Measurements from ENCODE around the gene MRPL24. TPM values are rescaled to one million over a fixed set of nuclear protein-coding genes. Genes with fewer than 3 reads are reported as not detected.

MRPL24 gene
- total and polyA plus RNA-seq, 2 of the 4 experiments (the other 2 are of a cell fraction): 68.8 to 99.5 TPM

GRCh38 chr1:156709757-156710489, 31.0 kb downstream of the MRPL24 start:
- ATAC-seq (ENCODE audit: low read depth) (peak; percentile 68), DNase-seq (peak; percentile 62)
- Histone ChIP-seq H3K27ac (ENCODE audit: insufficient read depth, low read length) (0 out of 2 replicates have a peak overlapping the region, but pooled peaks have one; percentile 8), H4K5ac (ENCODE audit: low read depth, low read length) (no peak overlapping the region), H2BK120ac (ENCODE audit: low read depth, low read length) (peak overlapping the region; percentile 55), H3K56ac (ENCODE audit: extremely low read depth, insufficient read depth, low read length) (no peak overlapping the region), H3K9me3 (ENCODE audit: control insufficient read depth, insufficient read depth, low read length) (no peaks in the 10 kb centered on the region), H3K79me1 (ENCODE audit: low read depth in 1 of 2, low read length in 2 of 2) (0 out of 4 replicates have a peak, but pooled peaks cover 0 to 3% of the 10 kb centered on the region in 2 experiments), H2AFZ (replicated peaks; ENCODE audit: low read length, poor library complexity) (peak overlapping the region; percentile 60), H3K36me3 (ENCODE audit: control insufficient read depth, insufficient read depth, low read length) (no peaks in the 10 kb centered on the region), H3K18ac (ENCODE audit: low read depth, low read length) (no peak overlapping the region), H3K4me1 (ENCODE audit: control insufficient read depth, insufficient read depth, low read length) (peaks cover 45% of the 10 kb centered on the region), H3K9ac (ENCODE audit: low read depth, low read length) (no peak overlapping the region), H2AK5ac (ENCODE audit: low read depth, low read length) (peak overlapping the region; percentile 50; the same call in 1 of the 2 replicates), H4K8ac (ENCODE audit: low read depth in 2 of 2, low read length in 2 of 2) (0 out of 4 replicates have a peak overlapping the region, but pooled peaks of 1 of the 2 experiments have one; percentile 4), H2AK9ac (replicated peaks; ENCODE audit: low read depth, low read length, poor library complexity) (peak overlapping the region; percentile 47), H4K20me1 (ENCODE audit: insufficient read depth, low read length) (no peaks in the 10 kb centered on the region), H3K4ac (ENCODE audit: low read depth, low read length) (peak overlapping the region; percentile 33; the same call in 1 of the 2 replicates), H4K91ac (ENCODE audit: insufficient read depth, low read depth, low read length) (peak overlapping the region; percentile 40), H3K23ac (ENCODE audit: low read depth, low read length) (no peak overlapping the region), H3K4me3 (ENCODE audit: insufficient read depth, low read depth, low read length) (no peak overlapping the region), H2BK15ac (ENCODE audit: low read depth, low read length) (0 out of 3 replicates have a peak overlapping the region, but pooled peaks have one; percentile 36), H3K4me2 (ENCODE audit: low read depth, low read length) (no peak overlapping the region), H2BK5ac (ENCODE audit: low read depth, low read length, poor library complexity, severe bottlenecking) (no peak overlapping the region), H3K27me3 (ENCODE audit: control insufficient read depth, insufficient read depth, low read length) (peaks cover 2% of the 10 kb centered on the region; the same call in 1 of the 2 replicates), H3K9me1 (ENCODE audit: insufficient read depth, low read length) (peaks cover 3% of the 10 kb centered on the region; the same call in 1 of the 2 replicates), H3K14ac (replicated peaks; ENCODE audit: low read depth, low read length) (no peak overlapping the region; the same call in 1 of the 2 replicates), H2BK20ac (ENCODE audit: low read depth, low read length) (peak overlapping the region; percentile 17; the same call in 1 of the 2 replicates)
- dilution Hi-C loops (cut with HindIII; ENCODE audit: low sequenced_read_pairs, unreplicated experiment) (no loop called here), in situ Hi-C loops (cut with MboI; ENCODE audit: low sequenced_read_pairs) (no loop called here), intact Hi-C loops (cut with micrococcal nuclease) (loop anchor here (2.0 kb wide), 1 partner anchor 15 kb away; no protein-coding TSS in a partner anchor)
- ChIA-PET CTCF (interaction anchor here (0.6 to 2.2 kb wide), 3 partner anchors 16 to 278 kb away, joined by 4 to 8 read pairs (median 6); no protein-coding TSS in a partner anchor), POLR2A (ENCODE audit: unreplicated experiment) (interaction anchor here (0.5 kb wide), 1 partner anchor 33 kb away, joined by 5 read pairs; the partner anchor contains the start of gene NES)
- WGBS, 2 experiments (ENCODE audit: extremely low coverage in 2 of 2, insufficient read length in 1 of 2): 35% methylated on average over 5 of the region's 11 CpGs; no CpG with 5 or more reads in 1 of the 2 experiments
- TF ChIP-seq MAZ (IDR thresholded peaks at IDR 0.05; ENCODE audit: borderline replicate concordance, low read depth, low read length): peak; percentile 28; the same call in 1 of the 2 replicates
- no peak for TF ChIP-seq POLR2A (IDR thresholded peaks at IDR 0.05; ENCODE audit: low read depth, low read length)
- no peak for TF ChIP-seq USF2 (IDR thresholded peaks at IDR 0.05; ENCODE audit: low read depth, low read length)
- TF ChIP-seq CHD1 (IDR thresholded peaks at IDR 0.05; ENCODE audit: low read depth, low read length): no peak
- TF ChIP-seq ELK1 (IDR thresholded peaks at IDR 0.05; ENCODE audit: borderline replicate concordance, low read depth, low read length): no peak
- no peak for TF ChIP-seq MXI1 (IDR thresholded peaks at IDR 0.05; ENCODE audit: borderline replicate concordance, low read depth, low read length)
- BruUV-seq (replicated peaks): no TSS peak

All from IMR-90 (cell line).